H4 (cell line): ENCODE measurements around the gene RSPO4. TPM values are rescaled to one million over a fixed set of nuclear protein-coding genes. Genes with fewer than 3 reads are reported as not detected.
"Not testable (repeated sequence)": the region's sequence is repeated elsewhere in the genome, so short reads cannot be mapped to it uniquely, and the experiment has no call there.

Source experiments
- DNase-seq: peaks from one replicate; pipeline ENCODE4 v3.0.0-alpha.2; 2015; ENCODE audit warnings: low spot score
- total RNA-seq: library from RNA; depleted of rRNA; stranded (reverse); fragments of >200 nt; shearing (Covaris generic); gene quantifications from 2 replicates; pipeline ENCODE4 v1.2.3, GENCODE V29; 2014; rRNA removed

Gene RSPO4
- not detected in 2 replicates for total RNA-seq

- DNase-seq: no peak
Measured at GRCh38 chr20:1001911-1002681, at the start of gene RSPO4. TSS of gene RSPO4 (minus strand) at chr20:1002311. CDS start at chr20:1002164, 147 bp downstream.

GRCh38 chr20:1050440-1050839 is 48.3 kb upstream of the RSPO4 start:
- DNase-seq: no peak

GRCh38 chr20:1045860-1046418 is 43.8 kb upstream of the RSPO4 start:
- DNase-seq: no peak

GRCh38 chr20:1041845-1042390 is 39.8 kb upstream of the RSPO4 start:
- DNase-seq: no peak

GRCh38 chr20:1038205-1038604 is 36.1 kb upstream of the RSPO4 start:
- no peak for DNase-seq

GRCh38 chr20:1037039-1037438 is 34.9 kb upstream of the RSPO4 start:
- DNase-seq: no peak

- no peak for DNase-seq
Measured at GRCh38 chr20:1035466-1035865, 33.4 kb upstream of the RSPO4 start.

GRCh38 chr20:1034415-1034789 is 32.3 kb upstream of the RSPO4 start:
- no peak for DNase-seq

- peak; percentile 64 for DNase-seq
Measured at GRCh38 chr20:1033751-1034414, 31.8 kb upstream of the RSPO4 start.

GRCh38 chr20:1029980-1030379 is 27.9 kb upstream of the RSPO4 start:
- DNase-seq: no peak

GRCh38 chr20:1026214-1026613 is 24.1 kb upstream of the RSPO4 start:
- not testable (repeated sequence) for DNase-seq

GRCh38 chr20:1022871-1023270 is 20.8 kb upstream of the RSPO4 start:
- DNase-seq: no peak

GRCh38 chr20:1020614-1021013 is 18.5 kb upstream of the RSPO4 start:
- DNase-seq: no peak

- no peak for DNase-seq
Measured at GRCh38 chr20:1019344-1019743, 17.2 kb upstream of the RSPO4 start.

GRCh38 chr20:1017677-1018076 is 15.6 kb upstream of the RSPO4 start:
- DNase-seq: no peak

- no peak for DNase-seq
Measured at GRCh38 chr20:1015181-1015580, 13.1 kb upstream of the RSPO4 start.

- no peak for DNase-seq
Measured at GRCh38 chr20:1014471-1014870, 12.4 kb upstream of the RSPO4 start.

GRCh38 chr20:1013566-1014340 is 11.6 kb upstream of the RSPO4 start:
- DNase-seq: no peak

- DNase-seq: no peak
Measured at GRCh38 chr20:1012359-1013168, 10.5 kb upstream of the RSPO4 start.

- DNase-seq: no peak
Measured at GRCh38 chr20:1010659-1011058, 8.5 kb upstream of the RSPO4 start.

GRCh38 chr20:1005452-1006027 is 3.4 kb upstream of the RSPO4 start:
- DNase-seq: peak; percentile 52
